ENCODE data around the gene C3orf18. TPM values are rescaled to one million over a fixed set of nuclear protein-coding genes. Genes with fewer than 3 reads are reported as not detected.

Gene C3orf18
- total and polyA plus RNA-seq, 9 of the 15 experiments (the other 6 are each of a cell fraction or from before 2014, with no cell fraction given), result 0.01 to 2.3 (median 0.94) TPM

DNA sequence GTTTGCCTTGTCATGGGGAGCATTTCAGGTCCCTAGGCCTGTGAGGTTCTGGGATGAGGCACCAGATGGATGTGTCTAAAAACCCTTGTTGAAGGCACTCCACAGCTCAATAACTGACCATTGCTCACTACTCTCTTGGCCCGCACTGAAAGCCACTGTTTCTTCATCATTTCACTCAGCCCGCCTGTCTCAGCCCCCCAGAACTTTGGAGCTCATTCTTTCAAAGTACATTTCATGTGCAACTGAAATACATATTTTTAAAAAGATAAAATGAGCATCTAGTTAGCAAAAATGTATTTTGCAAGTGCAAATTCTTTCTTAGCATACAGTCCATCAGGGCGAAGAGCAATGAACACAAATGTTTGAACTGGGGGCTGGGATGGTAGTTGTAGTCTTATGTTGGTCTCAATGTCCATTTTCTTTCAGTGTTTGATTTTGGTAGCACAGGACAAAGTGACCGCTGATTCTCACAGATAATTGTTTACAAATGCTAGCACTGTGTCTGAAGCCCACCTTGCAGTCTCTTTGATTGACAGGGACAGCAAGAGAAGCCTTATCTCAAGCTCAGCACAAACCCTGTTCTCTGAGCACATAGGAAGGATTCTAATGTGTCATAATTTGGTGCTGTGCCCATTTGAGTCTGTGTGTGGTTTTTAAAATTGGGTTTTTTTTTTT lies 21.3 kb upstream of the C3orf18 start:
- H3K9me3 ChIP-seq (replicated peaks; ENCODE audit: control insufficient read depth, insufficient read depth, low read depth, low read length), result no peaks in the 10 kb centered on the region
- peaks cover 51 to 54% of the 10 kb centered on the region in 2 experiments for H3K4me1 ChIP-seq (replicated peaks in 1 of 2; ENCODE audit: control insufficient read depth in 2 of 2, insufficient read depth in 2 of 2, low read length in 2 of 2)
- no peak for ATAC-seq
- no peaks in the 10 kb centered on the region for H3K79me2 ChIP-seq (ENCODE audit: control insufficient read depth, insufficient read depth, low read length)
- no TSS peak for BruUV-seq (replicated peaks)
- H3K9ac ChIP-seq (ENCODE audit: insufficient read depth in 1 of 2, low read depth in 2 of 2, low read length in 2 of 2), result peak overlapping the region; percentile 25 to 66; a peak in 2 of 4 replicates
- H2AFZ ChIP-seq (ENCODE audit: low read depth, low read length), result no peak overlapping the region
- H3K4me2 ChIP-seq (ENCODE audit: insufficient read depth, low read length), result no peak overlapping the region; the same call in 1 of the 2 replicates
- peak; percentile 77 for FAIRE-seq
- in situ Hi-C loops (cut with MboI), result no loop called here
- intact Hi-C loops (cut with micrococcal nuclease), result no loop called here
- POLR2A ChIA-PET, result interaction anchor here (0.6 to 5.3 kb wide), 9 partner anchors 8 to 909 kb away, joined by 3 to 44 read pairs (median 7); partner anchors contain the start of genes C3orf18 and HEMK1
- H4K20me1 ChIP-seq (replicated peaks; ENCODE audit: control insufficient read depth, insufficient read depth, low read length), result no peaks in the 10 kb centered on the region
- H3K36me3 ChIP-seq (ENCODE audit: control insufficient read depth, insufficient read depth, low read length), result peaks cover 8% of the 10 kb centered on the region; the same call in 2 of the 3 replicates
- H3K4me3 ChIP-seq, result no peak overlapping the region
- H3K9me1 ChIP-seq (ENCODE audit: control insufficient read depth, insufficient read depth, low read length), result no peaks in the 10 kb centered on the region
- peak overlapping the region; percentile 93; the same call in 2 of the 3 replicates for H3K27ac ChIP-seq (ENCODE audit: extremely low read depth, low read depth, low read length)
- CTCF ChIA-PET (ENCODE audit: low intra/inter-chr PET ratio), result no interaction called here
- DNase-seq (ENCODE audit: extremely low read depth in 1 of 4, low spot score in 3 of 4), result peak in 2 of 4 experiments; percentile 27 to 57
- H3K27me3 ChIP-seq (ENCODE audit: control insufficient read depth in 2 of 2, insufficient read depth in 2 of 2, low read length in 2 of 2), result no peaks in the 10 kb centered on the region
- 57% methylated on average over 4 of the region's 4 CpGs for WGBS (ENCODE audit: insufficient coverage, low coverage, missing lambda C conversion rate)
- TF ChIP-seq, protein P1, sequence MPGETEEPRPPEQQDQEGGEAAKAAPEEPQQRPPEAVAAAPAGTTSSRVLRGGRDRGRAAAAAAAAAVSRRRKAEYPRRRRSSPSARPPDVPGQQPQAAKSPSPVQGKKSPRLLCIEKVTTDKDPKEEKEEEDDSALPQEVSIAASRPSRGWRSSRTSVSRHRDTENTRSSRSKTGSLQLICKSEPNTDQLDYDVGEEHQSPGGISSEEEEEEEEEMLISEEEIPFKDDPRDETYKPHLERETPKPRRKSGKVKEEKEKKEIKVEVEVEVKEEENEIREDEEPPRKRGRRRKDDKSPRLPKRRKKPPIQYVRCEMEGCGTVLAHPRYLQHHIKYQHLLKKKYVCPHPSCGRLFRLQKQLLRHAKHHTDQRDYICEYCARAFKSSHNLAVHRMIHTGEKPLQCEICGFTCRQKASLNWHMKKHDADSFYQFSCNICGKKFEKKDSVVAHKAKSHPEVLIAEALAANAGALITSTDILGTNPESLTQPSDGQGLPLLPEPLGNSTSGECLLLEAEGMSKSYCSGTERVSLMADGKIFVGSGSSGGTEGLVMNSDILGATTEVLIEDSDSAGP (CRISPR knock-in tag; IDR thresholded peaks at IDR 0.05), result no peak
- TF ChIP-seq YY1 (IDR thresholded peaks at IDR 0.05; ENCODE audit: borderline replicate concordance in 1 of 3, control insufficient read depth in 1 of 3, extremely low read depth in 1 of 3, insufficient read depth in 3 of 3, insufficient read length in 1 of 3, insufficient replicate concordance in 2 of 3, low read depth in 1 of 3, low read length in 2 of 3) (no peak), SRSF9 (IDR thresholded peaks at IDR 0.05; ENCODE audit: borderline replicate concordance, low read depth, low read length) (no peak), DPF2 (IDR thresholded peaks at IDR 0.05) (0 out of 2 replicates have a peak, but pooled peaks have one; percentile 24), ARHGAP35 (IDR thresholded peaks at IDR 0.05; ENCODE audit: partially characterized antibody) (no peak), ZNF239 (CRISPR knock-in tag; IDR thresholded peaks at IDR 0.05) (no peak), GATA2 (CRISPR knock-in tag; IDR thresholded peaks at IDR 0.05) (no peak)
- TF ChIP-seq, protein P2, sequence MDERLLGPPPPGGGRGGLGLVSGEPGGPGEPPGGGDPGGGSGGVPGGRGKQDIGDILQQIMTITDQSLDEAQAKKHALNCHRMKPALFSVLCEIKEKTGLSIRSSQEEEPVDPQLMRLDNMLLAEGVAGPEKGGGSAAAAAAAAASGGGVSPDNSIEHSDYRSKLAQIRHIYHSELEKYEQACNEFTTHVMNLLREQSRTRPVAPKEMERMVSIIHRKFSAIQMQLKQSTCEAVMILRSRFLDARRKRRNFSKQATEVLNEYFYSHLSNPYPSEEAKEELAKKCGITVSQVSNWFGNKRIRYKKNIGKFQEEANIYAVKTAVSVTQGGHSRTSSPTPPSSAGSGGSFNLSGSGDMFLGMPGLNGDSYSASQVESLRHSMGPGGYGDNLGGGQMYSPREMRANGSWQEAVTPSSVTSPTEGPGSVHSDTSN (CRISPR knock-in tag; IDR thresholded peaks at IDR 0.05; ENCODE audit: low read depth), result 0 out of 2 replicates have a peak, but pooled peaks have one; percentile 40
- TF ChIP-seq, protein P2 (tag; conservative IDR thresholded peaks at IDR 0.05; ENCODE audit: low read depth), result peak; percentile 71
- TF ChIP-seq, protein P3, sequence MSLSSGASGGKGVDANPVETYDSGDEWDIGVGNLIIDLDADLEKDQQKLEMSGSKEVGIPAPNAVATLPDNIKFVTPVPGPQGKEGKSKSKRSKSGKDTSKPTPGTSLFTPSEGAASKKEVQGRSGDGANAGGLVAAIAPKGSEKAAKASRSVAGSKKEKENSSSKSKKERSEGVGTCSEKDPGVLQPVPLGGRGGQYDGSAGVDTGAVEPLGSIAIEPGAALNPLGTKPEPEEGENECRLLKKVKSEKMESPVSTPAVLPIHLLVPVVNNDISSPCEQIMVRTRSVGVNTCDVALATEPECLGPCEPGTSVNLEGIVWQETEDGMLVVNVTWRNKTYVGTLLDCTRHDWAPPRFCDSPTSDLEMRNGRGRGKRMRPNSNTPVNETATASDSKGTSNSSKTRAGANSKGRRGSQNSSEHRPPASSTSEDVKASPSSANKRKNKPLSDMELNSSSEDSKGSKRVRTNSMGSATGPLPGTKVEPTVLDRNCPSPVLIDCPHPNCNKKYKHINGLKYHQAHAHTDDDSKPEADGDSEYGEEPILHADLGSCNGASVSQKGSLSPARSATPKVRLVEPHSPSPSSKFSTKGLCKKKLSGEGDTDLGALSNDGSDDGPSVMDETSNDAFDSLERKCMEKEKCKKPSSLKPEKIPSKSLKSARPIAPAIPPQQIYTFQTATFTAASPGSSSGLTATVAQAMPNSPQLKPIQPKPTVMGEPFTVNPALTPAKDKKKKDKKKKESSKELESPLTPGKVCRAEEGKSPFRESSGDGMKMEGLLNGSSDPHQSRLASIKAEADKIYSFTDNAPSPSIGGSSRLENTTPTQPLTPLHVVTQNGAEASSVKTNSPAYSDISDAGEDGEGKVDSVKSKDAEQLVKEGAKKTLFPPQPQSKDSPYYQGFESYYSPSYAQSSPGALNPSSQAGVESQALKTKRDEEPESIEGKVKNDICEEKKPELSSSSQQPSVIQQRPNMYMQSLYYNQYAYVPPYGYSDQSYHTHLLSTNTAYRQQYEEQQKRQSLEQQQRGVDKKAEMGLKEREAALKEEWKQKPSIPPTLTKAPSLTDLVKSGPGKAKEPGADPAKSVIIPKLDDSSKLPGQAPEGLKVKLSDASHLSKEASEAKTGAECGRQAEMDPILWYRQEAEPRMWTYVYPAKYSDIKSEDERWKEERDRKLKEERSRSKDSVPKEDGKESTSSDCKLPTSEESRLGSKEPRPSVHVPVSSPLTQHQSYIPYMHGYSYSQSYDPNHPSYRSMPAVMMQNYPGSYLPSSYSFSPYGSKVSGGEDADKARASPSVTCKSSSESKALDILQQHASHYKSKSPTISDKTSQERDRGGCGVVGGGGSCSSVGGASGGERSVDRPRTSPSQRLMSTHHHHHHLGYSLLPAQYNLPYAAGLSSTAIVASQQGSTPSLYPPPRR (CRISPR knock-in tag; IDR thresholded peaks at IDR 0.05; ENCODE audit: borderline replicate concordance), result no peak
